Cardiac muscle cell (in vitro differentiated cells and primary cell): Measurements from ENCODE around the gene ETNK1. TPM values are rescaled to one million over a fixed set of nuclear protein-coding genes. Genes with fewer than 3 reads are reported as not detected.

Experiments
- DNase-seq, 2 donors: peaks; one replicate each; pipeline versions ENCODE4 v3.0.0 to v3.0.0-alpha.2; 2010 to 2017; ENCODE audit warnings: low read depth in 1 of 2, low spot score in 1 of 2
- H3K27ac ChIP-seq: fragments of 200-600 bp; sonication (generic); 2 replicates; pipeline ENCODE4 v1.5.1; 2016
- H3K27me3 ChIP-seq: fragments of 200-600 bp; sonication (generic); 2 replicates; pipeline ENCODE4 v1.6.0; 2016; ENCODE audit warnings: control low read depth
- H3K36me3 ChIP-seq: fragments of 200-600 bp; sonication (generic); 2 replicates; pipeline ENCODE4 v1.5.1; 2016; ENCODE audit warnings: control low read depth
- H3K4me1 ChIP-seq: fragments of 200-600 bp; sonication (generic); 2 replicates; pipeline ENCODE4 v1.8.1; 2017; ENCODE audit warnings: low read depth, mild to moderate bottlenecking, mixed run types
- H3K4me3 ChIP-seq: fragments of 200-600 bp; sonication (generic); 2 replicates; pipeline ENCODE4 v1.5.1; 2016; ENCODE audit warnings: mild to moderate bottlenecking
- H3K9me3 ChIP-seq: fragments of 200-600 bp; sonication (generic); 2 replicates; pipeline ENCODE4 v1.5.1; 2017; ENCODE audit warnings: low read depth, mild to moderate bottlenecking, control low read depth
- CTCF ChIP-seq: IDR thresholded peaks from 2 replicates; pipeline ENCODE4 v1.5.1; 2012; ENCODE audit warnings: low read depth, mild to moderate bottlenecking, low read length
- polyA plus RNA-seq: library from polyadenylated mRNA; unstranded; fragments of >200 nt; fragmentation: Nextera tagmentation; extraction: Ambion mirVana; gene quantifications from 2 replicates; pipeline ENCODE4 v1.2.1, GENCODE V29; 2016
- total RNA-seq: library from RNA; depleted of rRNA; stranded (reverse); fragments of >200 nt; gene quantifications from 2 replicates; pipeline ENCODE4 v1.2.3, GENCODE V29; 2016

ETNK1 gene
- total and polyA plus RNA-seq, 2 experiments from 2014 or later = 19.7 to 61.3 TPM

GRCh38 chr12:22712083-22712482 lies 87.1 kb downstream of the ETNK1 start:
- no peak overlapping the region for H3K4me3 ChIP-seq
- no peaks in the 10 kb centered on the region for H3K36me3 ChIP-seq
- peaks cover 17% of the 10 kb centered on the region for H3K4me1 ChIP-seq
- H3K27ac ChIP-seq = no peak overlapping the region
- no peaks in the 10 kb centered on the region for H3K9me3 ChIP-seq
- no peak for TF ChIP-seq CTCF
- no peak for DNase-seq
- H3K27me3 ChIP-seq = no peaks in the 10 kb centered on the region

DNA sequence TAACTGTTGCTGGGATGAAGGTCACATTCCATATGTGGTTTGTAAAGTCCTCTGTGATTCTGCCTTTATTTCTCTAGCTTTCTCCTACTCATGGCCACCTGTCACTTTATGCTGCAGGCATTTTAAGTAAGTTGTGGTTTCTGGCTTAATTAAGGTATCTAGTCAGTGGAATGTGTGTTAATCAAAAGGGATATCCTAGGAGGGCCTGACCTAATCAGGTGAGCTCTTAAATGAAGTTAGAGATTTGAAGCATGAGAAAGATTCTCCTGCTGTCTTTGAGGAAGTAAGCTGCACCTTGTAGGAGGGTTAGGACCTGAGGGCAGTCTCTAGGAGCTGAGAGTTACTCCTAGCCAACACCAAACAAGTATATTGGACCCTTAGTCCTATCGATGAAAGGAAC lies 90.3 kb downstream of the ETNK1 start:
- H3K36me3 ChIP-seq = no peaks in the 10 kb centered on the region
- no peak for TF ChIP-seq CTCF
- peaks cover 9% of the 10 kb centered on the region for H3K4me1 ChIP-seq

GRCh38 chr12:22719745-22720144 lies 94.8 kb downstream of the ETNK1 start:
- H3K4me3 ChIP-seq = no peak overlapping the region

More for the DNA sequence above, 90.3 kb downstream of the ETNK1 start:
- Histone ChIP-seq H3K27me3 (no peaks in the 10 kb centered on the region), H3K9me3 (no peaks in the 10 kb centered on the region), H3K4me3 (no peak overlapping the region), H3K27ac (no peak overlapping the region)
- no peak for DNase-seq

DNA sequence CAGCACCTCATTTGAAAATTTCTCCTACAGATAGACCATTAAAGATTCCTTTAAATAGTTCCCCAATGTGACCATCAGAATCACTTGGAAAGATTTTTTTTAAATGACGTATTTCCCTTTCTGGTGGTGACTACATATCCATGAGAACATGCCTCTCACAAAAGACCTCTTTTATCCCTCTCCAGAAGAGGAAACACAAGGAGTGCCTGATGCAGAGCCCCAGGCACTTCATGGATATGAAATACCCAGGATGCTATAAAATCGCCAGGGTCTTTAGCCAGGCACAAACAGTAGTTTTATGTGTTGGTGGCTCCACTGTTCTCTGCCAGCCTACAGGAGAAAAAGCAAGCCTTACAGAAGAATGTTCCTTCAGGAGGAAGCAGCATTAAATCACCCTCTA lies 97.1 kb downstream of the ETNK1 start:
- Histone ChIP-seq H3K4me3 (no peak overlapping the region), H3K27ac (no peak overlapping the region), H3K9me3 (no peaks in the 10 kb centered on the region), H3K4me1 (peaks cover 22% of the 10 kb centered on the region), H3K27me3 (no peaks in the 10 kb centered on the region), H3K36me3 (no peaks in the 10 kb centered on the region)
- TF ChIP-seq CTCF = no peak
- no peak for DNase-seq

More at GRCh38 chr12:22719745-22720144, 94.8 kb downstream of the ETNK1 start:
- H3K9me3 ChIP-seq = no peaks in the 10 kb centered on the region
- H3K27me3 ChIP-seq = no peaks in the 10 kb centered on the region
- no peak for TF ChIP-seq CTCF
- no peaks in the 10 kb centered on the region for H3K36me3 ChIP-seq
- H3K27ac ChIP-seq = no peak overlapping the region
- peaks cover 15% of the 10 kb centered on the region for H3K4me1 ChIP-seq
- DNase-seq = no peak

- peaks cover 22% of the 10 kb centered on the region for H3K4me1 ChIP-seq
- TF ChIP-seq CTCF = no peak
- no peaks in the 10 kb centered on the region for H3K36me3 ChIP-seq
- H3K27ac ChIP-seq = no peak overlapping the region
- DNase-seq = no peak
- H3K4me3 ChIP-seq = no peak overlapping the region
- H3K27me3 ChIP-seq = no peaks in the 10 kb centered on the region
- H3K9me3 ChIP-seq = no peaks in the 10 kb centered on the region
These were observed 97.8 kb downstream of the ETNK1 start for GRCh38 chr12:22722779-22723178.

GRCh38 chr12:22728987-22729386 lies 104.0 kb downstream of the ETNK1 start:
- H3K36me3 ChIP-seq = no peaks in the 10 kb centered on the region
- TF ChIP-seq CTCF = no peak

More at GRCh38 chr12:22728987-22729386, 104.0 kb downstream of the ETNK1 start:
- peak in 1 of 2 donors; percentile 11 for DNase-seq
- Histone ChIP-seq H3K27ac (no peak overlapping the region), H3K9me3 (no peaks in the 10 kb centered on the region), H3K4me1 (peaks cover 20% of the 10 kb centered on the region), H3K27me3 (no peaks in the 10 kb centered on the region), H3K4me3 (no peak overlapping the region)
